Liver (tissue), 9 donors: Measurements from ENCODE around the gene PHTF1. TPM values are rescaled to one million over a fixed set of nuclear protein-coding genes. Genes with fewer than 3 reads are reported as not detected.

ENCODE experiments used
- DNase-seq: peaks from one replicate; pipeline ENCODE4 v3.0.0-alpha.2; 2017; ENCODE audit warnings: low spot score
- H3K27ac ChIP-seq, 2 donors: one replicate each; pipeline ENCODE4 v1.7.0; 2013; ENCODE audit warnings: inconsistent platforms in 2 of 2, low read length in 2 of 2, control low read depth in 1 of 2, low read depth in 1 of 2, mild to moderate bottlenecking in 1 of 2
- H3K27me3 ChIP-seq, 4 donors: one replicate each; pipeline versions ENCODE4 v1.6.1 to v1.7.0; 2013; ENCODE audit warnings: low read length in 3 of 4, inconsistent platforms in 1 of 4, mild to moderate bottlenecking in 1 of 4, moderate library complexity in 1 of 4; ENCODE audit not compliant: control insufficient read depth in 4 of 4, insufficient read depth in 4 of 4
- H3K36me3 ChIP-seq, 4 donors: one replicate each; pipeline versions ENCODE4 v1.6.1 to v1.7.0; 2013; ENCODE audit warnings: low read length in 3 of 4, mild to moderate bottlenecking in 3 of 4, low read depth in 1 of 4, moderate library complexity in 1 of 4; ENCODE audit not compliant: control insufficient read depth in 4 of 4, insufficient read depth in 3 of 4
- H3K4me1 ChIP-seq, 4 donors: one replicate each; pipeline versions ENCODE4 v1.6.1 to v1.7.0; 2013; ENCODE audit warnings: low read length in 3 of 4, mild to moderate bottlenecking in 3 of 4, moderate library complexity in 1 of 4; ENCODE audit not compliant: control insufficient read depth in 4 of 4, insufficient read depth in 4 of 4
- H3K4me3 ChIP-seq, 3 donors: one replicate each; pipeline versions ENCODE4 v1.6.1 to v1.7.0; 2013; ENCODE audit warnings: low read length in 3 of 3, control low read depth in 1 of 3, low read depth in 1 of 3, mild to moderate bottlenecking in 1 of 3
- H3K9ac ChIP-seq, 2 donors: one replicate each; pipeline ENCODE4 v1.7.0; 2013; ENCODE audit warnings: low read length in 2 of 2, mild to moderate bottlenecking in 2 of 2, moderate library complexity in 2 of 2, control low read depth in 1 of 2, low read depth in 1 of 2
- H3K9me3 ChIP-seq, 4 donors: one replicate each; pipeline versions ENCODE4 v1.6.1 to v1.7.0; 2013; ENCODE audit warnings: low read length in 3 of 4; ENCODE audit not compliant: control insufficient read depth in 4 of 4
- EGR1 ChIP-seq, 2 donors: IDR thresholded peaks; 2 replicates each; pipeline ENCODE4 v1.6.1; 2016 to 2018; ENCODE audit warnings: antibody characterized with exemption in 2 of 2, low read depth in 2 of 2
- FOXA1 ChIP-seq: IDR thresholded peaks from 2 replicates; pipeline ENCODE4 v1.6.1; 2016; ENCODE audit warnings: antibody characterized with exemption
- FOXA2 ChIP-seq: IDR thresholded peaks from 2 replicates; pipeline ENCODE4 v1.6.1; 2016; ENCODE audit warnings: antibody characterized with exemption
- GABPA ChIP-seq, 2 donors: IDR thresholded peaks in 1 of 2; conservative IDR thresholded peaks in 1 of 2; 2 replicates each; pipeline ENCODE4 v1.6.1; 2016; ENCODE audit warnings: antibody characterized with exemption in 2 of 2, mild to moderate bottlenecking in 1 of 2, moderate library complexity in 1 of 2
- NR2F2 ChIP-seq: IDR thresholded peaks from 2 replicates; pipeline ENCODE4 v1.6.1; 2016; ENCODE audit warnings: antibody characterized with exemption
- RAD21 ChIP-seq, 2 donors: IDR thresholded peaks; 2 replicates each; pipeline ENCODE4 v1.6.1; 2016; ENCODE audit warnings: antibody characterized with exemption in 2 of 2, mild to moderate bottlenecking in 2 of 2
- YY1 ChIP-seq: IDR thresholded peaks from 2 replicates; pipeline ENCODE4 v1.6.1; 2016; ENCODE audit warnings: antibody characterized with exemption, mild to moderate bottlenecking
- ZBTB33 ChIP-seq: IDR thresholded peaks from 2 replicates; pipeline ENCODE4 v1.6.1; 2016; ENCODE audit warnings: antibody characterized with exemption
- WGBS: extraction: QIAGEN DNeasy Blood & Tissue Kit; methylation state at CpG from one replicate; pipeline ENCODE4 v1.1.7; 2013; 5-methylcytosine and 5-hydroxymethylcytosine counted together
- polyA plus RNA-seq, 2 donors: library from polyadenylated mRNA; stranded (reverse) in 1 of 2; unstranded in 1 of 2; fragments of 200-250 nt in 1 of 2; fragments of >200 nt in 1 of 2; fragmentation: Nextera tagmentation in 1 of 2; extraction: Ambion mirVana in 1 of 2; gene quantifications; one replicate each; pipeline versions ENCODE4 v1.2.1 to v1.2.3, GENCODE V29; 2013 to 2015
- total RNA-seq, 2 donors: library from RNA; depleted of rRNA; stranded (reverse); fragments of >200 nt; gene quantifications; one replicate each; pipeline ENCODE4 v1.2.3, GENCODE V29; 2014
- TF ChIP-seq, protein P1 (sequence below): fragments of 150-350 bp; IDR thresholded peaks from 2 replicates; pipeline ENCODE4 v1.5.1; 2017; ENCODE audit warnings: improper control_type of control experiment, low read depth, low read length; ENCODE audit not compliant: missing input control
- donor health status: healthy.
- donor health status: healthy.
- donor health status: healthy.
- donor health status: healthy.
- donor health status: healthy.

Gene PHTF1
- total and polyA plus RNA-seq, 4 donors, result 3.2 to 14.0 (median 7.3) TPM

DNA sequence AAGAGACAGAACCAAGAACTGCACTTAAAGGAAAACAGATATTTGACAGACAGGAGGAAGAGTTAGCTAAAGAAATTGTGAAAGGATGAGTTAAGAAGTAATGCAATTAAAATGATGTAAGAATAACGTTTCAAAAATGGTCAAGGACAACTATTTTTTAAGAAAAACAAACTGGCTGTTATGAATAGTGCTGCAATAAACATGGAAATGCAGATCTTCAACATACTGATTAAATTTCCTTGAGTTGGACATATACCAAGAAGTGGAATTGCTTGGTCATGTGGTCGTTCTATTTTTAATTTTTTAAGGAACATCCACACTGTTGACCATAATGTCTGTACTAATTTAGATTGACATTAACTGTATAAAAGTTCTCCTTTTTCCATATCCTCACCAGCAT is 23.1 kb upstream of the PHTF1 start (continued):
- TF ChIP-seq ZBTB33 (no peak), RAD21 (IDR thresholded peaks at IDR 0.05) (no peak), GABPA (IDR thresholded peaks at IDR 0.05 in 1 of 2, conservative IDR thresholded peaks at IDR 0.05 in 1 of 2) (no peak)

- TF ChIP-seq YY1 (no peak), NR2F2 (no peak), FOXA1 (no peak), FOXA2 (no peak)
- TF ChIP-seq, protein P1, sequence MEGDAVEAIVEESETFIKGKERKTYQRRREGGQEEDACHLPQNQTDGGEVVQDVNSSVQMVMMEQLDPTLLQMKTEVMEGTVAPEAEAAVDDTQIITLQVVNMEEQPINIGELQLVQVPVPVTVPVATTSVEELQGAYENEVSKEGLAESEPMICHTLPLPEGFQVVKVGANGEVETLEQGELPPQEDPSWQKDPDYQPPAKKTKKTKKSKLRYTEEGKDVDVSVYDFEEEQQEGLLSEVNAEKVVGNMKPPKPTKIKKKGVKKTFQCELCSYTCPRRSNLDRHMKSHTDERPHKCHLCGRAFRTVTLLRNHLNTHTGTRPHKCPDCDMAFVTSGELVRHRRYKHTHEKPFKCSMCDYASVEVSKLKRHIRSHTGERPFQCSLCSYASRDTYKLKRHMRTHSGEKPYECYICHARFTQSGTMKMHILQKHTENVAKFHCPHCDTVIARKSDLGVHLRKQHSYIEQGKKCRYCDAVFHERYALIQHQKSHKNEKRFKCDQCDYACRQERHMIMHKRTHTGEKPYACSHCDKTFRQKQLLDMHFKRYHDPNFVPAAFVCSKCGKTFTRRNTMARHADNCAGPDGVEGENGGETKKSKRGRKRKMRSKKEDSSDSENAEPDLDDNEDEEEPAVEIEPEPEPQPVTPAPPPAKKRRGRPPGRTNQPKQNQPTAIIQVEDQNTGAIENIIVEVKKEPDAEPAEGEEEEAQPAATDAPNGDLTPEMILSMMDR, result no peak
- no peaks in the 10 kb centered on the region for H3K9me3 ChIP-seq
- no peak for DNase-seq
- H3K36me3 ChIP-seq, result peaks cover 2 to 6% (median 5%) of the 10 kb centered on the region in 4 donors
- no peak overlapping the region for H3K27ac ChIP-seq
- H3K4me3 ChIP-seq, result no peak overlapping the region
- H3K4me1 ChIP-seq, result peaks cover 0 to 10% (median 2%) of the 10 kb centered on the region in 4 donors
- no peaks in the 10 kb centered on the region for H3K27me3 ChIP-seq
- 83% methylated on average over 5 of the region's 5 CpGs for WGBS
- no peak overlapping the region for H3K9ac ChIP-seq
Observed at GRCh38 chr1:113780374-113781146, 21.3 kb upstream of the PHTF1 start.

- Histone ChIP-seq H3K36me3 (peaks cover 2 to 6% (median 5%) of the 10 kb centered on the region in 4 donors), H3K4me3 (no peak overlapping the region), H3K27me3 (no peaks in the 10 kb centered on the region), H3K9ac (no peak overlapping the region), H3K4me1 (peaks cover 0 to 9% (median 2%) of the 10 kb centered on the region in 4 donors), H3K9me3 (no peaks in the 10 kb centered on the region), H3K27ac (no peak overlapping the region)
- 94% methylated on average over 6 of the region's 6 CpGs for WGBS
- TF ChIP-seq RAD21 (IDR thresholded peaks at IDR 0.05), result no peak
- TF ChIP-seq EGR1 (IDR thresholded peaks at IDR 0.05; ENCODE audit: low read depth in 2 of 2), result no peak
- no peak for TF ChIP-seq FOXA1
- no peak for TF ChIP-seq NR2F2
- DNase-seq, result no peak
Observed at GRCh38 chr1:113779542-113779941, 20.3 kb upstream of the PHTF1 start.

DNA sequence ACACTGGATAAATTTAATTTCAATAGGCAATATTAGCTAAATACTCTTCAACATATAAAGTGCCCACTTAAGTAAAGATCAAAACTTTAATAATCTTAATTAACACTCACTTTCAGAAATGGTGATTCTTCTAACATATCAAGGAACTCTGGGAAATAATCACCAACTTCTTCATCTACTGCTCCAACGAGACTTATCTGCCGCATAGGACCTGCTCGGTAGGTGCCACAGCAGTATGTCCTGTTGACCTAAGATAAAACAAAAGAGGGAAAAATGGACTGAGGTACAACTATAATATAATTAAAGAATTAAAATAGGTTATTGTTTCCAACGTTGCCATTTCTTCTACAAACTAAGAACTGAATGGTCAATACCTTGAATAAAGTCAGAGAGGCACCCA is 18.3 kb upstream of the PHTF1 start:
- TF ChIP-seq FOXA2 (no peak), EGR1 (IDR thresholded peaks at IDR 0.05; ENCODE audit: low read depth in 2 of 2) (no peak)
- Histone ChIP-seq H3K4me1 (no peaks in the 10 kb centered on the region), H3K9me3 (no peaks in the 10 kb centered on the region), H3K36me3 (peaks cover 2 to 8% (median 6%) of the 10 kb centered on the region in 4 donors), H3K9ac (no peak overlapping the region), H3K27me3 (no peaks in the 10 kb centered on the region), H3K27ac (no peak overlapping the region), H3K4me3 (no peak overlapping the region)
- no peak for DNase-seq
- WGBS, result 94% methylated on average over 4 of the region's 4 CpGs
